CD4-positive, alpha-beta T cell treated with Interferon alpha-2 for 1 hour (primary cell): ENCODE measurements around the gene COCH.
"Not testable (repeated sequence)": the region's sequence is repeated elsewhere in the genome, so short reads cannot be mapped to it uniquely, and the experiment has no call there.

ENCODE experiments used
- DNase-seq, 2 donors: peaks; one replicate each; pipeline ENCODE4 v3.0.0-alpha.2; 2020 to 2022

Gene COCH

DNA sequence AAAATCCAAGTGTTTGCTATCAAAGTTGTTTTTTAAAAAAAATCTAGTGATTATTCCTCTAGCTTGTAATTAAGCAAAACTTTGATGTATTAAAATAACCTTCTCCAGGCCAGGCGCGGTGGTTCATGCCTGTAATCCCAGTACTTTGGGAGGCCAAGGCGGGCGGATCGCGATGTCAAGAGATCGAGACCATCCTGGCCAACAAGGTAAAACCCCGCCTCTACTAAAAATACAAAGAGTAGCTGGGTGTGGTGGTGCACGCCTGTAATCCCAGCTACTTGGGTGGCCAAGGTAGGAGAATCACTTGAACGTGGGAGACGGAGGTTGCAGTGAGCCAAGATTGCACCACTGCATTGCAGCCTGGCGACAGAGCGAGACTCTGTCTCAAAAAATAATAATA, 59.6 kb downstream of the COCH start:
- not testable (repeated sequence) for DNase-seq

DNA sequence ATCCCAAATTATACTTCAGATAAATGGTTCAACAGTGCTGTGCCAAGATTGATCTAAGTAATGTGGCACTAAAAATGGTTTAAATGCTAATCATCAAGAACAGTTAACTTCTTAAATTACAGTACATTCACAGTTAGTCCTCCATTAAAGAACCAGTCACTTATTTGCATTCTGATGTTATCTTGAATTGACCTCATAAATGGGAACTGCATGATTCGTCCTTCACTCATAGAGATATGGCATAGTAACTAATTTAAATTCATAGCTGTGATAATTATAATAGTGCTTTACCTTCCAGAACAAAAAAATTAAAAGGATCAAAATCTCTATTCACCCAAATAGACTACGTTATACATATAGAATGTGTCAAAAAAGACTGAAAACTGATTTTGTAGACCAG, 61.1 kb downstream of the COCH start:
- DNase-seq = no peak

DNA sequence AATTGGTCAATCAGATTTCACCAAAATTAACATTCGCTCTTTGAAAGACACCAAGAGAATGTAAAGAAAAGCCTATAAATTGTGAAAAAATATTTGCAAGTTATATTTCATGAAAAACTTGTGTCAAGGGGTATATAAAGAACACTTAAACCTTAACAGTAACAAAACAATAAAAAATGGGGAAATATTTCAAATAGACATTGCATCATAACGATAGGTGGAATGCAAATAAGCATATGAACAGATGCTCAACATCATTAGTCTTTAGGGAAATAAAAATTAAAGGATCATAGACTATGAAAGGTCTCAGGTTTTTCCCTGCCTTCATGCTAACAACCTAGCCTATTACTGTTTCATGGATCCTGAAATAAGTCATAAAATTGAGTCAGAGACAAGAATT, 64.3 kb downstream of the COCH start:
- no peak for DNase-seq
